Thoracic aorta (tissue), 2 donors: ENCODE data around the gene HOXC10. TPM values are rescaled to one million over a fixed set of nuclear protein-coding genes. Genes with fewer than 3 reads are reported as not detected.

Experiments used
- ATAC-seq: fragments of 150-250 bp; one replicate; pipeline ENCODE4 v1.8.0; 2017; ENCODE audit warnings: low read depth; ENCODE audit not compliant: insufficient number of reproducible peaks, low FRiP score
- DNase-seq: peaks from one replicate; pipeline ENCODE4 v3.0.0-alpha.2; 2020; ENCODE audit warnings: low spot score
- H3K27ac ChIP-seq, 2 donors: fragments of 200-600 bp; sonication (generic); 1 replicate in 1 of 2; 2 replicates in 1 of 2; pipeline ENCODE4 v1.5.1; 2016; ENCODE audit warnings: mild to moderate bottlenecking in 2 of 2, moderate library complexity in 2 of 2
- H3K27me3 ChIP-seq: fragments of 200-600 bp; sonication (generic); replicated peaks from 2 replicates; pipeline ENCODE4 v1.6.0; 2016; ENCODE audit warnings: mild to moderate bottlenecking; ENCODE audit not compliant: insufficient read depth
- H3K36me3 ChIP-seq: fragments of 200-600 bp; sonication (generic); one replicate; pipeline ENCODE4 v1.5.1; 2016
- H3K4me1 ChIP-seq, 2 donors: fragments of 200-600 bp; sonication (generic); 1 replicate in 1 of 2; 2 replicates in 1 of 2; pipeline versions ENCODE4 v1.5.1 to v1.6.0; 2016; ENCODE audit warnings: low read depth in 2 of 2, mild to moderate bottlenecking in 1 of 2; ENCODE audit not compliant: control insufficient read depth in 1 of 2
- H3K4me3 ChIP-seq: fragments of 200-600 bp; sonication (generic); 2 replicates; pipeline ENCODE4 v1.5.1; 2016; ENCODE audit warnings: mild to moderate bottlenecking
- H3K9me3 ChIP-seq: fragments of 200-600 bp; sonication (generic); 2 replicates; pipeline ENCODE4 v1.5.1; 2016
- CTCF ChIP-seq: fragments of 200-600 bp; sonication (generic); IDR thresholded peaks from one replicate; pipeline ENCODE4 v1.5.1; 2019; ENCODE audit warnings: antibody characterized with exemption
- total RNA-seq, 2 donors: library from RNA; depleted of rRNA; stranded (reverse); fragments of >200 nt; gene quantifications; one replicate each; pipeline versions ENCODE4 v1.1.0 to v1.2.3, GENCODE V29; 2016

HOXC10 gene
- total RNA-seq, 2 donors from 2014 or later: not detected

- TF ChIP-seq CTCF: no peak
- no peaks in the 10 kb centered on the region for H3K36me3 ChIP-seq
- H3K27ac ChIP-seq: peak overlapping the region in 1 of 2 donors; percentile 14
- H3K9me3 ChIP-seq: no peaks in the 10 kb centered on the region
- ATAC-seq (peak; percentile 4), DNase-seq (no peak)
- H3K4me1 ChIP-seq: peaks cover 3 to 21% of the 10 kb centered on the region in 2 donors
- no peaks in the 10 kb centered on the region for H3K27me3 ChIP-seq
- H3K4me3 ChIP-seq: peak overlapping the region; percentile 59
These were observed 24.5 kb downstream of the HOXC10 start for GRCh38 chr12:54009171-54010052.

- H3K27ac ChIP-seq: peak overlapping the region in 1 of 2 donors; percentile 14
- no peak for ATAC-seq
- TF ChIP-seq CTCF: no peak
- no peak for DNase-seq
- H3K4me3 ChIP-seq: no peak overlapping the region
- no peaks in the 10 kb centered on the region for H3K27me3 ChIP-seq
- H3K36me3 ChIP-seq: no peaks in the 10 kb centered on the region
- H3K9me3 ChIP-seq: no peaks in the 10 kb centered on the region
- peaks cover 3 to 25% of the 10 kb centered on the region in 2 donors for H3K4me1 ChIP-seq
These were observed 25.4 kb downstream of the HOXC10 start for GRCh38 chr12:54010053-54010971.

- Histone ChIP-seq H3K9me3 (no peaks in the 10 kb centered on the region), H3K27ac (no peak overlapping the region), H3K36me3 (no peaks in the 10 kb centered on the region), H3K27me3 (no peaks in the 10 kb centered on the region), H3K4me1 (peaks cover 3 to 20% of the 10 kb centered on the region in 2 donors), H3K4me3 (no peak overlapping the region)
- ATAC-seq (no peak), DNase-seq (no peak)
- no peak for TF ChIP-seq CTCF
These were observed 26.2 kb downstream of the HOXC10 start for GRCh38 chr12:54010972-54011664.

GRCh38 chr12:54011665-54012532 is 27.0 kb downstream of the HOXC10 start:
- no peak for TF ChIP-seq CTCF
- peaks cover 3 to 17% of the 10 kb centered on the region in 2 donors for H3K4me1 ChIP-seq
- H3K27me3 ChIP-seq: no peaks in the 10 kb centered on the region
- H3K9me3 ChIP-seq: no peaks in the 10 kb centered on the region
- no peak for DNase-seq
- no peak overlapping the region for H3K4me3 ChIP-seq
- ATAC-seq: no peak
- H3K36me3 ChIP-seq: no peaks in the 10 kb centered on the region
- H3K27ac ChIP-seq: no peak overlapping the region
